Mesenchymal stem cell (in vitro differentiated cells and primary cell): Measurements from ENCODE around the gene CD163.

Source experiments
- DNase-seq: peaks from one replicate; pipeline ENCODE4 v3.0.0-alpha.2; 2013
- H2AFZ ChIP-seq: one replicate; pipeline ENCODE4 v1.6.1; 2013; ENCODE audit warnings: low read depth, mild to moderate bottlenecking, control low read depth, inconsistent platforms, low read length, moderate library complexity
- H2AK5ac ChIP-seq: 2 replicates; pipeline ENCODE4 v1.6.1; 2013; ENCODE audit warnings: low read length, moderate library complexity, mild to moderate bottlenecking, inconsistent platforms; ENCODE audit not compliant: severe bottlenecking
- H2BK120ac ChIP-seq: one replicate; pipeline ENCODE4 v1.6.1; 2013; ENCODE audit warnings: low read depth, mild to moderate bottlenecking, inconsistent platforms, low read length, moderate library complexity
- H2BK12ac ChIP-seq, 2 experiments: one replicate each; pipeline ENCODE4 v1.6.1; 2013; ENCODE audit warnings: inconsistent platforms in 2 of 2, low read length in 2 of 2, mild to moderate bottlenecking in 2 of 2, moderate library complexity in 2 of 2, control low read depth in 1 of 2
- H2BK15ac ChIP-seq: one replicate; pipeline ENCODE4 v1.6.1; 2013; ENCODE audit warnings: mild to moderate bottlenecking, low read depth, inconsistent platforms; ENCODE audit not compliant: poor library complexity, severe bottlenecking
- H2BK5ac ChIP-seq: 2 replicates; pipeline ENCODE4 v1.6.1; 2013; ENCODE audit warnings: low read depth, mild to moderate bottlenecking, low read length, control low read depth, inconsistent platforms; ENCODE audit not compliant: poor library complexity, severe bottlenecking
- H3K14ac ChIP-seq, 2 experiments: one replicate each; pipeline ENCODE4 v1.6.1; 2013; ENCODE audit warnings: inconsistent platforms in 2 of 2, low read length in 2 of 2, control low read depth in 1 of 2, mild to moderate bottlenecking in 1 of 2, moderate library complexity in 1 of 2
- H3K18ac ChIP-seq, 2 experiments: one replicate each; pipeline ENCODE4 v1.6.1; 2013; ENCODE audit warnings: inconsistent platforms in 2 of 2, low read length in 2 of 2, control low read depth in 1 of 2, low read depth in 1 of 2, mild to moderate bottlenecking in 1 of 2
- H3K23ac ChIP-seq, 2 experiments: one replicate each; pipeline ENCODE4 v1.6.1; 2013; ENCODE audit warnings: inconsistent platforms in 2 of 2, low read length in 2 of 2, mild to moderate bottlenecking in 2 of 2, moderate library complexity in 2 of 2, control low read depth in 1 of 2
- H3K27ac ChIP-seq: 2 replicates; pipeline ENCODE4 v1.5.1; 2013; ENCODE audit warnings: mild to moderate bottlenecking, moderate library complexity, low read length, control low read depth, inconsistent platforms; ENCODE audit not compliant: poor library complexity, severe bottlenecking
- H3K27me3 ChIP-seq, 2 experiments: 2 replicates each; pipeline versions ENCODE4 v1.6.1 to v1.7.0; 2013; ENCODE audit warnings: low read length in 2 of 2, mild to moderate bottlenecking in 2 of 2, moderate library complexity in 2 of 2, control low read depth in 1 of 2, inconsistent platforms in 1 of 2; ENCODE audit not compliant: control insufficient read depth in 1 of 2, insufficient read depth in 1 of 2
- H3K36me3 ChIP-seq, 2 experiments: 2 replicates each; pipeline versions ENCODE4 v1.6.1 to v1.7.0; 2013; ENCODE audit warnings: low read length in 2 of 2, control low read depth in 1 of 2, inconsistent platforms in 1 of 2, low read depth in 1 of 2, mild to moderate bottlenecking in 1 of 2; ENCODE audit not compliant: insufficient read depth in 2 of 2, control insufficient read depth in 1 of 2
- H3K4ac ChIP-seq, 2 experiments: one replicate each; pipeline ENCODE4 v1.6.1; 2013; ENCODE audit warnings: inconsistent platforms in 2 of 2, low read length in 2 of 2, mild to moderate bottlenecking in 2 of 2, moderate library complexity in 2 of 2, control low read depth in 1 of 2, low read depth in 1 of 2
- H3K4me1 ChIP-seq: 2 replicates; pipeline ENCODE4 v1.6.1; 2013; ENCODE audit warnings: low read depth, low read length, control low read depth; ENCODE audit not compliant: control insufficient read depth, insufficient read depth
- H3K4me2 ChIP-seq: 2 replicates; pipeline ENCODE4 v1.6.1; 2013; ENCODE audit warnings: low read length, mild to moderate bottlenecking, inconsistent platforms; ENCODE audit not compliant: poor library complexity, severe bottlenecking
- H3K4me3 ChIP-seq, 2 experiments: 2 replicates each; pipeline versions ENCODE4 v1.5.1 to v1.7.0; 2013; ENCODE audit warnings: low read length in 2 of 2, mild to moderate bottlenecking in 2 of 2, control low read depth in 1 of 2, low read depth in 1 of 2; ENCODE audit not compliant: insufficient read depth in 1 of 2
- H3K79me1 ChIP-seq: replicated peaks from 2 replicates; pipeline ENCODE4 v1.6.1; 2013; ENCODE audit warnings: mild to moderate bottlenecking, control low read depth, low read length, inconsistent platforms; ENCODE audit not compliant: poor library complexity, severe bottlenecking
- H3K9ac ChIP-seq: 2 replicates; pipeline ENCODE4 v1.7.0; 2013; ENCODE audit warnings: mild to moderate bottlenecking, low read length, moderate library complexity
- H3K9me3 ChIP-seq: 2 replicates; pipeline ENCODE4 v1.7.0; 2013; ENCODE audit warnings: mild to moderate bottlenecking, low read length; ENCODE audit not compliant: control insufficient read depth
- H4K8ac ChIP-seq: one replicate; pipeline ENCODE4 v1.6.1; 2013; ENCODE audit warnings: inconsistent platforms, mild to moderate bottlenecking, low read length, moderate library complexity
- H4K91ac ChIP-seq: one replicate; pipeline ENCODE4 v1.6.1; 2013; ENCODE audit warnings: mild to moderate bottlenecking, low read length, inconsistent platforms
- WGBS: methylation state at CpG from one replicate; pipeline ENCODE4 v1.1.7; 2013; ENCODE audit warnings: mixed read lengths; 5-methylcytosine and 5-hydroxymethylcytosine counted together

The CD163 gene

DNA sequence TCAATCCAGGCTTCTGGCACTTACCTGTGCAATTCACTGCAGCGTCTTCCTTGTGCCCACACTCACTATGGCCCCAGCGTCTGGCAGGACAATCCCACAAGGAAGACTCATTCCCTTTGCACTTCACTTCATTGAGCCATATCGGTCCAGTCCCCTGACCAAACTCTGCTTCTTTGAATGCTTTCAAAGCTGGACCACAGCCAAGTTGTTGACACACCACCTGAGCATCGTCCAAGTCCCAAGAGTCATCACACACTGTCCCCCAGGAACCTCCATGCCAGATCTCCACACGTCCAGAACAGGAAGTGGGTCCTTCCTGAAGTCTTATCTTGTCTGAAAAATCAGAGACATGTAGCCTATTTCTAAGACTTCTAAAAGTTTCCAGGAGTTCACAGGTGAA is 20.2 kb downstream of the CD163 start:
- Histone ChIP-seq H2BK5ac (no peak overlapping the region), H3K4me2 (no peak overlapping the region), H3K4ac (no peak overlapping the region), H3K27me3 (no peaks in the 10 kb centered on the region), H3K79me1 (no peaks in the 10 kb centered on the region), H3K9ac (no peak overlapping the region), H3K9me3 (no peaks in the 10 kb centered on the region), H4K8ac (no peak overlapping the region), H2BK120ac (no peak overlapping the region), H3K4me3 (no peak overlapping the region), H3K4me1 (no peaks in the 10 kb centered on the region), H3K18ac (no peak overlapping the region), H3K14ac (no peak overlapping the region), H3K36me3 (no peaks in the 10 kb centered on the region), H2BK15ac (no peak overlapping the region), H2AK5ac (no peak overlapping the region), H2AFZ (no peak overlapping the region), H3K23ac (no peak overlapping the region), H4K91ac (no peak overlapping the region), H3K27ac (no peak overlapping the region), H2BK12ac (no peak overlapping the region)
- no peak for DNase-seq
- 69% methylated on average over 5 of the region's 5 CpGs for WGBS

DNA sequence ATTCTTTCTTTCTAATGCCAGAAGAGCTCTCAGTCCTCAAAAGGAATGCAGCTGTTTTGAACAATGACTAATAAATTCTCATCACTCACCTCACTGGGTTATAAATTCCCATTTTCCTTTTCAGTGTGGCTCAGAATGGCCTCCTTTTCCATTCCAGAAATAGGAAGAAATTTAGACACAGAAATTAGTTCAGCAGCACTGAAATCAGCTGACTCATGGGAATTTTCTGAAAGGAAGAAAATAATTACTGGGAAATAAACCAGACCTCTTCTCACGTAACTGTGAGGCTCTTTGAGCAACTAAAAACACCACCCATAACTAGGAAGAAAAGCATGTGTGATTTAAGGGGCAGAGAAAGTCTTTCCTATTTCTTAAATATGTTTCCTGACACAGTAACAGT is 23.8 kb downstream of the CD163 start:
- Histone ChIP-seq H3K4ac (no peak overlapping the region), H3K79me1 (no peaks in the 10 kb centered on the region), H3K4me1 (no peaks in the 10 kb centered on the region), H3K14ac (no peak overlapping the region), H2AFZ (no peak overlapping the region), H3K36me3 (no peaks in the 10 kb centered on the region), H4K8ac (no peak overlapping the region), H4K91ac (no peak overlapping the region), H3K27me3 (no peaks in the 10 kb centered on the region), H2BK12ac (no peak overlapping the region), H3K4me3 (no peak overlapping the region), H2BK5ac (no peak overlapping the region), H2AK5ac (no peak overlapping the region), H3K27ac (no peak overlapping the region), H3K4me2 (no peak overlapping the region), H2BK15ac (no peak overlapping the region), H3K23ac (no peak overlapping the region), H3K9me3 (no peaks in the 10 kb centered on the region), H2BK120ac (no peak overlapping the region), H3K18ac (no peak overlapping the region), H3K9ac (no peak overlapping the region)
- no CpG with 5 or more reads among the region's 1 CpG for WGBS
- peak; percentile 7 for DNase-seq

DNA sequence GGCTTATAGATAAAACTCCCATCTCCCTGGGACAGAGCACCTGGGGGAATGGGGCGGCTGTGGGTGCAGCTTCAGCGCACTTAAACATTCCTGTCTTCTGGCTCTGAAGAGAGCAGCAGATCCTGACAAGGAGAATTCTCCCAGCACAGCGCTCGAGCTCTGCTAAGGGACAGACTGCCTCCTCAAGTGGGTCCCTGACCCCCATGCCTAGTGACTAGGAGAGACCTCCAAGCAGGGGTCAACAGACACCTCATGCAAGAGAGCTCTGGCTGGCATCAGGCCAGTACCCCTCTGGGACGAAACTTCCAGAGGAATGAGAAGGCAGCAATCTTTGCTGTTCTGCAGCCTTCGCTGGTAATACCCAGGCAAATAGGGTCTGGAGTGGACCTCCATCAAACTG is 31.5 kb downstream of the CD163 start:
- H3K79me1 ChIP-seq: no peaks in the 10 kb centered on the region
- H2BK12ac ChIP-seq: no peak overlapping the region
- H2BK120ac ChIP-seq: no peak overlapping the region
- H3K14ac ChIP-seq: no peak overlapping the region
- H4K8ac ChIP-seq: no peak overlapping the region
- WGBS: 87% methylated on average over 6 of the region's 6 CpGs
- no peak overlapping the region for H3K4me2 ChIP-seq
- no peaks in the 10 kb centered on the region for H3K27me3 ChIP-seq
- H3K27ac ChIP-seq: no peak overlapping the region
- no peak overlapping the region for H2BK15ac ChIP-seq
- no peak overlapping the region for H2BK5ac ChIP-seq
- H4K91ac ChIP-seq: no peak overlapping the region
- no peaks in the 10 kb centered on the region for H3K4me1 ChIP-seq
- H2AK5ac ChIP-seq: no peak overlapping the region
- no peak overlapping the region for H3K9ac ChIP-seq
- H3K4me3 ChIP-seq: no peak overlapping the region
- no peaks in the 10 kb centered on the region for H3K36me3 ChIP-seq
- H3K9me3 ChIP-seq: no peaks in the 10 kb centered on the region
- H2AFZ ChIP-seq: no peak overlapping the region
- H3K18ac ChIP-seq: no peak overlapping the region
- no peak overlapping the region for H3K23ac ChIP-seq
- no peak overlapping the region for H3K4ac ChIP-seq
- DNase-seq: no peak

DNA sequence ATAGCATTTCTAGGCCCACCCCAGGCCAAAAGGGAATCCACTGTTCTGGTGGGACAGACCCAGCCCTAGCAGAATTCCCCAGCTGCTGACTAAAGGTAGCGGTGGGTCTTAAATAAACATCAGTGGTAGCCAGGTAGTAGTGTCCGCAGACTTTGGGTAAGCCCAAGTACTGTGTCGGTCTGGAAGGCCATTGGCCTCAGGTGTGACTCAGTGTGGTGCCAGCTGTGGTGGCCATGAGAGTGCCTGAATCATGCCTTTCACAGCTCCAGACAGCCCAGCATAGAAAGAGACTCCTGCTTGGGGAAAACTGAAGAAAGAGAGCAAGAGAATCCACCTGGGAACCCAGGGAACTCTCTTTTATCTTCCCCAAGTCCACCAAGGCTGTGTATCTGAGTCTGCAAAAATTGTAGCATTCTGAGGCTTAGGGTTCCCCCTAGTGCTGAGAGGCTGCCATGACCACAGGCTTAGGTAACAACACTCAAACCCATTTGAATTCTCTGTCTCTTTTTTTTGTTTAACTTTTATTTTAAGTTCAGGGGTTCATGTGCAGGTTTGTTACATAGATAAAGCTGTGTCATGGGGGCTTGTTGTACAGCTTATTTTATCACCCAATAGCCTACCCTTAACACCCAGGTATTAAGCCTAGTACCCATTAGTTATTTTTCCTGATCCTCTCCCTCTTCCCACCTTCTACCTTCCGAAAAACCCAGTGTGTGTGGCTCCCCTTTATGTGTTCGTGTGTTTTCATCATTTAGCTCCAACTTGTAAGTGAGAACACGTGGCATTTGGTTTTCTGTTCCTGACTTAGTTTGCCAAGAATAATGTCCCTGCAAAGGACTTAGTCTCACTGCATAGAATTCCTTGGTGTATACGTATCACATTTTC is 43.0 kb downstream of the CD163 start:
- H2BK15ac ChIP-seq: no peak overlapping the region
- no peak overlapping the region for H2BK120ac ChIP-seq
- H3K79me1 ChIP-seq: no peaks in the 10 kb centered on the region
- H3K9ac ChIP-seq: no peak overlapping the region
- H4K91ac ChIP-seq: peak overlapping the region; percentile 59
- H3K4me1 ChIP-seq: no peaks in the 10 kb centered on the region
- no peaks in the 10 kb centered on the region for H3K9me3 ChIP-seq
- no peak overlapping the region for H2BK5ac ChIP-seq
- 67% methylated on average over 7 of the region's 7 CpGs for WGBS
- no peak overlapping the region for H2AFZ ChIP-seq
- H3K27ac ChIP-seq: no peak overlapping the region
- no peak overlapping the region for H3K14ac ChIP-seq
- H3K36me3 ChIP-seq: no peaks in the 10 kb centered on the region
- H3K23ac ChIP-seq: no peak overlapping the region
- H3K4me3 ChIP-seq: no peak overlapping the region
- H2AK5ac ChIP-seq: no peak overlapping the region
- no peak overlapping the region for H4K8ac ChIP-seq
- no peaks in the 10 kb centered on the region for H3K27me3 ChIP-seq
- H3K18ac ChIP-seq: no peak overlapping the region
- DNase-seq: peak; percentile 53
- H3K4me2 ChIP-seq: no peak overlapping the region
- H2BK12ac ChIP-seq: peak overlapping the region in 1 of 2 experiments; percentile 95
- no peak overlapping the region for H3K4ac ChIP-seq
